Subcutaneous abdominal adipose tissue (tissue), 5 donors: ENCODE measurements around the gene SPAG9.

ENCODE experiments used
- H3K27ac ChIP-seq: one replicate; pipeline ENCODE4 v1.7.0; 2013; ENCODE audit warnings: low read depth, mild to moderate bottlenecking, inconsistent platforms, low read length, moderate library complexity
- H3K27me3 ChIP-seq, 5 donors: one replicate each; pipeline ENCODE4 v1.7.0; 2013; ENCODE audit warnings: low read length in 5 of 5, inconsistent platforms in 1 of 5; ENCODE audit not compliant: control insufficient read depth in 5 of 5, insufficient read depth in 4 of 5
- H3K36me3 ChIP-seq, 5 donors: one replicate each; pipeline ENCODE4 v1.7.0; 2013; ENCODE audit warnings: low read length in 5 of 5; ENCODE audit not compliant: control insufficient read depth in 5 of 5, insufficient read depth in 5 of 5
- H3K4me1 ChIP-seq, 5 donors: one replicate each; pipeline ENCODE4 v1.7.0; 2013; ENCODE audit warnings: low read length in 5 of 5, mild to moderate bottlenecking in 3 of 5, moderate library complexity in 1 of 5; ENCODE audit not compliant: control insufficient read depth in 5 of 5, insufficient read depth in 5 of 5
- H3K4me3 ChIP-seq, 5 donors: one replicate each; pipeline ENCODE4 v1.7.0; 2013; ENCODE audit warnings: low read length in 5 of 5, low read depth in 1 of 5
- H3K9ac ChIP-seq, 5 donors: one replicate each; pipeline ENCODE4 v1.7.0; 2013; ENCODE audit warnings: low read length in 5 of 5, mild to moderate bottlenecking in 4 of 5, moderate library complexity in 3 of 5
- H3K9me3 ChIP-seq, 5 donors: one replicate each; pipeline ENCODE4 v1.7.0; 2013; ENCODE audit warnings: low read length in 5 of 5; ENCODE audit not compliant: control insufficient read depth in 5 of 5
- donor health status: healthy.
- donor health status: healthy.
- donor health status: healthy.
- donor health status: healthy.
- donor health status: healthy.

Gene SPAG9

GRCh38 chr17:50916026-50916707 lies 204.5 kb downstream of the SPAG9 start:
- Histone ChIP-seq H3K27ac (no peak overlapping the region), H3K9ac (peak overlapping the region in 1 of 5 donors; percentile 48), H3K4me3 (no peak overlapping the region), H3K4me1 (peaks cover 2 to 38% (median 30%) of the 10 kb centered on the region in 5 donors), H3K9me3 (no peaks in the 10 kb centered on the region), H3K27me3 (no peaks in the 10 kb centered on the region), H3K36me3 (no peaks in the 10 kb centered on the region)

DNA sequence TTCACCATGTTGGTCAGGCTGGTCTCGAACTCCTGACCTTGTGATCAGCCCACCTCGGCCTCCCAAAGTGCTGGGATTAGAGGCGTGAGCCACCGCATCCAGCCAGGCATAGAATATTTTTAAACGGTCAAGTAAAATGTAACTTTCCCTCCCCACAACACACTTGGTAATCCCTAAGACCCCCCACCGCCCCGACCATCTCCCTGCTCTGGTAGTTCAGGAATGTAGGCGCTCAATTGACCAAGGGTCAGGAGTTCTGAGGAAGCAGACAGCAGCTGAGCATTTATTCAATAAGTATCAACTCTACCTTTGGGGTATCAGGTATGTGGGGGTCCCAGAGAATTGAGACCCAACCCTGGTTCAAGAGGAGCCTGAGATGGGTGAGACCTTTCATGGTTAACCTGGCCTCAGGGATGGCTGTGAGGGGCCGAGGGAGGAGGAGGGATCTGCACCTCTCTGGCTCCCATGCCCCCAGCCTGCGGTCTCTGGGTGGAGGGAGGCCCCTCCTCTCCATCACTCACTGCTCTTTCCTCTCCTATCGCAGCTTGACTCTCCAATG lies 206.1 kb downstream of the SPAG9 start:
- Histone ChIP-seq H3K4me1 (peaks cover 2 to 41% (median 30%) of the 10 kb centered on the region in 5 donors), H3K36me3 (no peaks in the 10 kb centered on the region), H3K4me3 (no peak overlapping the region), H3K9me3 (no peaks in the 10 kb centered on the region), H3K27ac (no peak overlapping the region), H3K9ac (no peak overlapping the region), H3K27me3 (no peaks in the 10 kb centered on the region)

DNA sequence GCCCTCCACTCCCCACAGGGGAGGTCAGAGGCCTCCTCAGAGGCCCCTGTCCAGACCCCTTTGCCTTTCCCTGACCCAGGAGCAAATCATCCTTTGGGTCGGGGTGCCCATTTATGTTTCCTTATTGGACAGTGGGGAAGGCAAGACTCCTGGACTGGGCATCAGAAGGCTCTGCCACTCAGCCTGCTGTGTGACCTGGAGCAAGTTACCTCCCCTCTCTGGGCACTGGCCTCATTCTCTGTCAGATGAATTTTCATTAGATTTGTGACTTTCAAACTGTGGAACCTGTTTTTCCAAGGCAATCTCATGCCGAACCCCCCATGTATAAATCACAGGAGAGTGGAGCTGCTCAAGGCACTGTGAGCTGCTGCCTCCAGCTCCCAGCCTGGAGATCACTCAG lies 207.5 kb downstream of the SPAG9 start:
- peaks cover 0 to 28% (median 18%) of the 10 kb centered on the region in 5 donors for H3K4me1 ChIP-seq
- no peaks in the 10 kb centered on the region for H3K27me3 ChIP-seq
- no peaks in the 10 kb centered on the region for H3K36me3 ChIP-seq
- no peak overlapping the region for H3K9ac ChIP-seq
- no peak overlapping the region for H3K4me3 ChIP-seq
- no peak overlapping the region for H3K27ac ChIP-seq
- H3K9me3 ChIP-seq: no peaks in the 10 kb centered on the region
